Measurements from ENCODE around the gene CKAP4. TPM values are rescaled to one million over a fixed set of nuclear protein-coding genes. Genes with fewer than 3 reads are reported as not detected.
A peak's percentile ranks its signal among the peaks of the same experiment; 100 is the strongest.

The CKAP4 gene, protein sequence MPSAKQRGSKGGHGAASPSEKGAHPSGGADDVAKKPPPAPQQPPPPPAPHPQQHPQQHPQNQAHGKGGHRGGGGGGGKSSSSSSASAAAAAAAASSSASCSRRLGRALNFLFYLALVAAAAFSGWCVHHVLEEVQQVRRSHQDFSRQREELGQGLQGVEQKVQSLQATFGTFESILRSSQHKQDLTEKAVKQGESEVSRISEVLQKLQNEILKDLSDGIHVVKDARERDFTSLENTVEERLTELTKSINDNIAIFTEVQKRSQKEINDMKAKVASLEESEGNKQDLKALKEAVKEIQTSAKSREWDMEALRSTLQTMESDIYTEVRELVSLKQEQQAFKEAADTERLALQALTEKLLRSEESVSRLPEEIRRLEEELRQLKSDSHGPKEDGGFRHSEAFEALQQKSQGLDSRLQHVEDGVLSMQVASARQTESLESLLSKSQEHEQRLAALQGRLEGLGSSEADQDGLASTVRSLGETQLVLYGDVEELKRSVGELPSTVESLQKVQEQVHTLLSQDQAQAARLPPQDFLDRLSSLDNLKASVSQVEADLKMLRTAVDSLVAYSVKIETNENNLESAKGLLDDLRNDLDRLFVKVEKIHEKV
- total RNA-seq = 10 to 100 TPM; 16.8 to 43.7 (median 28.3) TPM
- long read RNA-seq, partial matches to known transcripts = 0 of 1 reads
- long read RNA-seq, other reads (novel, unspliced or antisense) = 1 of 1 reads

DNA sequence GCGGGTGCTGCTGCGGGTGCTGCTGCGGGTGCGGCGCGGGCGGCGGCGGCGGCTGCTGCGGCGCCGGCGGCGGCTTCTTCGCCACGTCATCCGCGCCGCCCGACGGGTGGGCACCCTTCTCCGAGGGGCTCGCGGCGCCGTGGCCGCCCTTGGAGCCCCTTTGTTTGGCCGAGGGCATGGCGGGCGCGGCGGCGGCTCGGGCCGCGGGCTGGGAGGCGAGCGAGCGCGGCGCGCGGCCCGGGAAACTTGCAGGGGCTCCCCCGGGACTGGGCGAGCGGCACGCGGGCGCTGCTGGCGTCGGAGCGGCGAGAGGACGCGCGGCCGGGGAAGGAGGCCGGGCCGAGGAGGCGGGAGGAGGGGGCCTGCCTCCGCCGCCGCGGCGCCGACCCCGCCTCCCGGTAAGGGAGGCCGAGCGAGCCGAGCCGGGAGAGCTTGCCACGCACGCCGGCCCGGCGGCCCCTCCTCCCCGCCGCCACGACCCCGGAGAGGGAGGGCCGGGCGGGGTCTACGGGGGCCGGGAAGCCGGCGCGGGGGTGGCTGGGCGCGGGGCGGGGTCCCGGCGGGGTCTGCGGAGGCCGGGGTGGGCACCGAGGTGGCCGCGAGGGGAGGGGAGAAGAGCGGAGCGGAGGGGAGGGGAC is at the start of gene CKAP4:
CKAP4 (minus strand) TSS at position 347 of the 638 bp plus-strand sequence; CDS start at position 178, 169 bp downstream.
- ATAC-seq (peak; percentile 79 to 90 (median 84)), DNase-seq (peak; percentile 85 to 88 (median 88))
- intact Hi-C loops (cut with DNase I) = no loop called here
- Histone ChIP-seq H3K9me3 (no peaks in the 10 kb centered on the region), H3K4me3 (peak within 1 kb of the TSS; percentile 78 to 89 (median 80)), H3K4me1 (peaks cover 0 to 17% (median 9%) of the 10 kb centered on the region in 4 donors), H3K27me3 (no peaks in the 10 kb centered on the region), H3K27ac (peak within 1 kb of the TSS; percentile 95 to 98 (median 95)), H3K36me3 (no peaks in the 10 kb centered on the region)
- WGBS (ENCODE audit: insufficient coverage, low coverage, low lambda C conversion rate, missing lambda C conversion rate) = 0% methylated on average over 10 of the region's 102 CpGs
- TF ChIP-seq POLR2A (IDR thresholded peaks at IDR 0.05) = peak; percentile 65
- no peak for TF ChIP-seq CTCF (IDR thresholded peaks at IDR 0.05)

DNA sequence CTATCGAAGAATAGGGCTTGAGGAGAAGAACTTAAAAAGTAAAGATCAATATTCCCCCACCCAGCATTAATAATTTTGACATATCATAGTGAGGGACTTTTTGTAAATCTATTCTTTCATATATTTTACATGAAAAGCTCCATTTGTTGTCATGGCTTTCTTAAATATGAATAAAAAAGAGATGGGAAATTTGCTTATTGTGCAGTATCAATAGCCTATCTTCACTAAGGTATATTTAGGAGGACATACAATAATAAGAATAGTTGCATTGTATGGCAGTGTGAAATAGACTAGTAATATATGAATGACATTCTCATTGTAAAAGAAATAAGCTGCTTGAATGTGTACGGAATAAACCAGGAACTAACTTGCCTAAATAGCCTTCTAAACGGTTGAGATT is 49.3 kb upstream of the CKAP4 start:
- no peak overlapping the region for H3K27ac ChIP-seq
- no peaks in the 10 kb centered on the region for H3K27me3 ChIP-seq
- intact Hi-C loops (cut with DNase I) = no loop called here
- no peaks in the 10 kb centered on the region for H3K9me3 ChIP-seq
- no peak for TF ChIP-seq POLR2A (IDR thresholded peaks at IDR 0.05)
- no peak for TF ChIP-seq CTCF (IDR thresholded peaks at IDR 0.05)
- 76% methylated on average over 3 of the region's 3 CpGs for WGBS (ENCODE audit: insufficient coverage, low coverage, low lambda C conversion rate, missing lambda C conversion rate)
- ATAC-seq = no peak
- no peaks in the 10 kb centered on the region for H3K4me1 ChIP-seq
- no peaks in the 10 kb centered on the region for H3K36me3 ChIP-seq
- DNase-seq = no peak
- H3K4me3 ChIP-seq = no peak overlapping the region

DNA sequence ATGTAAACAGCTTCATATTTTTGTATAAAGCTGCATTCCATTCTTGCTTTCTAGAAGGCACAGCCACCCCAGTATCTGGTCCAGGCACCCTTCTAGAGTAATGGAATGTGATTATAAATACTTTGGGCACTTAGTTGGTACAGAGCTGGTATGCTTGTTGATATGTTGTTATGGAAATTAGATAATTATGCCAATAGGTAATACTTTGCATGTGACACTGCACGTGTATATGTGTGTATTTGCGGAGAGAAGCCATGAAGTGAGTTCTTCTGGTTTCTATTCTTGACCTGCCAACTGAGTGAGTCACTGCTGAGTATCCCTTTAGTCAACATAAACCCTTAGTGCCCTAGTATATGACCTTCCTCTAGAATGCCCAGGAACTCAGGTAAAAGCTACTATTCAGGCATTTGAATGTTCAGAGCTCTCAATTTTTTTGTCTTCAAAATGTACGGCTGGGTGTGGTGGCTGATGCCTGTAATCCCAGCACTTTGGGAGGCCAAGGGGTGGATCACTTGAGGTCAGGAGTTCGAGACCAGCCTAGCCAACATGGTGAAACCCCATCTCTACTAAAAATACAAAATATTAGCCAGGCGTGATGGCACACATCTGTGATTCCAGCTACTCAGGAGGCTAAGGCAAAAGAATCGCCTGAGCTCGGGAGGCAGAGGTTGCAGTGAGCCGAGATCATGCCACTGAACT is 48.5 kb upstream of the CKAP4 start:
- 68% methylated on average over 5 of the region's 8 CpGs for WGBS (ENCODE audit: insufficient coverage, low coverage, low lambda C conversion rate, missing lambda C conversion rate)
- DNase-seq = no peak
- Histone ChIP-seq H3K4me1 (no peaks in the 10 kb centered on the region), H3K36me3 (no peaks in the 10 kb centered on the region), H3K4me3 (no peak overlapping the region), H3K9me3 (no peaks in the 10 kb centered on the region), H3K27ac (no peak overlapping the region), H3K27me3 (no peaks in the 10 kb centered on the region)
- ATAC-seq = peak in 1 of 4 donors; percentile 70
- TF ChIP-seq POLR2A (IDR thresholded peaks at IDR 0.05) = no peak
- no peak for TF ChIP-seq CTCF (IDR thresholded peaks at IDR 0.05)
- intact Hi-C loops (cut with DNase I) = no loop called here

GRCh38 chr12:106292339-106292738 is 44.5 kb upstream of the CKAP4 start:
- no peaks in the 10 kb centered on the region for H3K36me3 ChIP-seq
- no peaks in the 10 kb centered on the region for H3K27me3 ChIP-seq
- ATAC-seq = no peak
- no peak overlapping the region for H3K4me3 ChIP-seq
- TF ChIP-seq CTCF (IDR thresholded peaks at IDR 0.05) (no peak), POLR2A (IDR thresholded peaks at IDR 0.05) (no peak)
- no peak for DNase-seq
- WGBS (ENCODE audit: insufficient coverage, low coverage, low lambda C conversion rate, missing lambda C conversion rate) = 86% methylated on average over 2 of the region's 5 CpGs
- H3K9me3 ChIP-seq = no peaks in the 10 kb centered on the region
- intact Hi-C loops (cut with DNase I) = no loop called here
- H3K4me1 ChIP-seq = no peaks in the 10 kb centered on the region
- H3K27ac ChIP-seq = no peak overlapping the region
